DMS114 treated with DMSO at 0.1 percent for 48 hours (cell line): Measurements from ENCODE around the gene PIK3R2.
"Not testable (repeated sequence)": the region's sequence is repeated elsewhere in the genome, so short reads cannot be mapped to it uniquely, and the experiment has no call there.

ENCODE experiments used
- DNase-seq: peaks from one replicate; lab custom pipeline; 2025; ENCODE audit not compliant: unreplicated experiment; lab: John Stamatoyannopoulos, UW

Gene PIK3R2

GRCh38 chr19:18202397-18202777 is 49.4 kb downstream of the PIK3R2 start:
- no peak for DNase-seq

GRCh38 chr19:18202778-18203407 is 49.9 kb downstream of the PIK3R2 start:
- no peak for DNase-seq

GRCh38 chr19:18203408-18203862 is 50.5 kb downstream of the PIK3R2 start:
- DNase-seq, result no peak

- DNase-seq, result peak; percentile 99
Measured at GRCh38 chr19:18203863-18204393, 51.0 kb downstream of the PIK3R2 start, which contains the start of gene RAB3A. TSS of gene RAB3A (minus strand) at chr19:18204042. CDS start at chr19:18202740, 1,302 bp downstream.

- DNase-seq, result peak; percentile 93
Measured at GRCh38 chr19:18204394-18205199, 51.6 kb downstream of the PIK3R2 start.

GRCh38 chr19:18205200-18205892 is 52.4 kb downstream of the PIK3R2 start:
- no peak for DNase-seq

GRCh38 chr19:18206018-18206417 is 53.1 kb downstream of the PIK3R2 start:
- no peak for DNase-seq

GRCh38 chr19:18208098-18208951 is 55.4 kb downstream of the PIK3R2 start:
- no peak for DNase-seq

- DNase-seq, result not testable (repeated sequence)
Measured at GRCh38 chr19:18209912-18210311, 56.9 kb downstream of the PIK3R2 start.

- DNase-seq, result no peak
Measured at GRCh38 chr19:18211683-18212082, 58.7 kb downstream of the PIK3R2 start.

GRCh38 chr19:18214779-18215433 is 61.9 kb downstream of the PIK3R2 start:
- no peak for DNase-seq

GRCh38 chr19:18216789-18217188 is 63.8 kb downstream of the PIK3R2 start:
- DNase-seq, result no peak

GRCh38 chr19:18218159-18218558 is 65.2 kb downstream of the PIK3R2 start:
- no peak for DNase-seq

- DNase-seq, result no peak
Measured at GRCh38 chr19:18218600-18218999, 65.6 kb downstream of the PIK3R2 start.
